NCI-H774 (cell line): Measurements from ENCODE around the gene SMTNL1.

Source experiments
- DNase-seq: peaks from one replicate; lab custom pipeline; 2025; lab: John Stamatoyannopoulos, UW

The SMTNL1 gene

GRCh38 chr11:57596266-57596885, 59.0 kb downstream of the SMTNL1 start:
- no peak for DNase-seq

- DNase-seq: no peak
Measured at GRCh38 chr11:57597461-57597915, 60.1 kb downstream of the SMTNL1 start, which contains the start of gene SERPING1. Gene SERPING1, plus strand, starts transcription at chr11:57597685. Its CDS starts 586 bp downstream, at chr11:57598271.

- DNase-seq: no peak
Measured at GRCh38 chr11:57597916-57598830, 60.8 kb downstream of the SMTNL1 start.

GRCh38 chr11:57598831-57599155, 61.4 kb downstream of the SMTNL1 start:
- no peak for DNase-seq

GRCh38 chr11:57599381-57599780, 62.0 kb downstream of the SMTNL1 start:
- no peak for DNase-seq
